Measurements from ENCODE around the gene NR1I3. TPM values are rescaled to one million over a fixed set of nuclear protein-coding genes. Genes with fewer than 3 reads are reported as not detected.
"Not testable (repeated sequence)": the region's sequence is repeated elsewhere in the genome, so short reads cannot be mapped to it uniquely, and the experiment has no call there.

The NR1I3 gene
- total and polyA plus RNA-seq, 2 experiments from 2014 or later = 2.6 to 8.1 TPM

GRCh38 chr1:161251579-161251978 lies 13.6 kb upstream of the NR1I3 start:
- no peak overlapping the region for H2AFZ ChIP-seq
- 95% methylated on average over 8 of the region's 8 CpGs for WGBS (ENCODE audit: low lambda C conversion rate, missing lambda C conversion rate)
- H3K27me3 ChIP-seq = no peaks in the 10 kb centered on the region
- no peaks in the 10 kb centered on the region for H4K20me1 ChIP-seq (ENCODE audit: insufficient read depth, poor library complexity, severe bottlenecking)
- no peak overlapping the region for H3K4me2 ChIP-seq
- no peak for DNase-seq (ENCODE audit: low spot score)
- no peak overlapping the region for H3K4me3 ChIP-seq
- no peaks in the 10 kb centered on the region for H3K4me1 ChIP-seq (ENCODE audit: insufficient read depth)
- no peaks in the 10 kb centered on the region for H3K79me2 ChIP-seq
- H3K9me2 ChIP-seq (replicated peaks; ENCODE audit: insufficient read depth) = no peaks in the 10 kb centered on the region
- TF ChIP-seq CTCF (IDR thresholded peaks at IDR 0.05; ENCODE audit: poor library complexity) (no peak), EZH2phosphoT487 (IDR thresholded peaks at IDR 0.05; ENCODE audit: low read depth, severe bottlenecking, unreplicated experiment) (no peak), EZH2 (IDR thresholded peaks at IDR 0.05; ENCODE audit: borderline replicate concordance) (no peak)
- H3K27ac ChIP-seq = no peak overlapping the region
- H3K36me3 ChIP-seq (replicated peaks; ENCODE audit: insufficient read depth, low read depth) = no peaks in the 10 kb centered on the region
- H3K9me3 ChIP-seq (ENCODE audit: low read depth) = no peaks in the 10 kb centered on the region

- no peak overlapping the region for H2AFZ ChIP-seq
- no peaks in the 10 kb centered on the region for H3K36me3 ChIP-seq (replicated peaks; ENCODE audit: insufficient read depth, low read depth)
- no peak overlapping the region for H3K4me2 ChIP-seq
- no peaks in the 10 kb centered on the region for H3K9me3 ChIP-seq (ENCODE audit: low read depth)
- no peak for DNase-seq (ENCODE audit: low spot score)
- no peak for TF ChIP-seq EZH2phosphoT487 (IDR thresholded peaks at IDR 0.05; ENCODE audit: low read depth, severe bottlenecking, unreplicated experiment)
- TF ChIP-seq CTCF (IDR thresholded peaks at IDR 0.05; ENCODE audit: poor library complexity) = no peak
- no peaks in the 10 kb centered on the region for H3K79me2 ChIP-seq
- H4K20me1 ChIP-seq (ENCODE audit: insufficient read depth, poor library complexity, severe bottlenecking) = no peaks in the 10 kb centered on the region
- H3K4me3 ChIP-seq = no peak overlapping the region
- no peaks in the 10 kb centered on the region for H3K9me2 ChIP-seq (replicated peaks; ENCODE audit: insufficient read depth)
- no peaks in the 10 kb centered on the region for H3K27me3 ChIP-seq
- 71% methylated on average over 7 of the region's 7 CpGs for WGBS (ENCODE audit: low lambda C conversion rate, missing lambda C conversion rate)
- no peaks in the 10 kb centered on the region for H3K4me1 ChIP-seq (ENCODE audit: insufficient read depth)
- no peak overlapping the region for H3K27ac ChIP-seq
Observed at GRCh38 chr1:161250829-161251228, 12.8 kb upstream of the NR1I3 start.

GRCh38 chr1:161250100-161250499 lies 12.1 kb upstream of the NR1I3 start:
- not testable (repeated sequence) for H4K20me1 ChIP-seq (ENCODE audit: insufficient read depth, poor library complexity, severe bottlenecking); DNase-seq (ENCODE audit: low spot score); H3K9me3 ChIP-seq (ENCODE audit: low read depth); H3K36me3 ChIP-seq (replicated peaks; ENCODE audit: insufficient read depth, low read depth); H3K4me2 ChIP-seq; H3K79me2 ChIP-seq; H3K4me3 ChIP-seq; H3K27me3 ChIP-seq; H3K27ac ChIP-seq; H3K4me1 ChIP-seq (ENCODE audit: insufficient read depth); H2AFZ ChIP-seq; H3K9me2 ChIP-seq (replicated peaks; ENCODE audit: insufficient read depth)
- 97% methylated on average over 5 of the region's 5 CpGs for WGBS (ENCODE audit: low lambda C conversion rate, missing lambda C conversion rate)

GRCh38 chr1:161244888-161245287 lies 6.9 kb upstream of the NR1I3 start:
- no peak for TF ChIP-seq CTCF (IDR thresholded peaks at IDR 0.05; ENCODE audit: poor library complexity)
- no peak for TF ChIP-seq EZH2phosphoT487 (IDR thresholded peaks at IDR 0.05; ENCODE audit: low read depth, severe bottlenecking, unreplicated experiment)
- no peaks in the 10 kb centered on the region for H3K4me1 ChIP-seq (ENCODE audit: insufficient read depth)
- H3K79me2 ChIP-seq = no peaks in the 10 kb centered on the region

More at GRCh38 chr1:161244888-161245287, 6.9 kb upstream of the NR1I3 start:
- Histone ChIP-seq H2AFZ (no peak overlapping the region), H3K27ac (peak overlapping the region; percentile 48), H3K4me2 (no peak overlapping the region), H3K36me3 (replicated peaks; ENCODE audit: insufficient read depth, low read depth) (no peaks in the 10 kb centered on the region), H3K9me3 (ENCODE audit: low read depth) (no peaks in the 10 kb centered on the region), H3K9me2 (replicated peaks; ENCODE audit: insufficient read depth) (no peaks in the 10 kb centered on the region), H3K27me3 (no peaks in the 10 kb centered on the region), H4K20me1 (ENCODE audit: insufficient read depth, poor library complexity, severe bottlenecking) (no peaks in the 10 kb centered on the region), H3K4me3 (no peak overlapping the region)
- WGBS (ENCODE audit: low lambda C conversion rate, missing lambda C conversion rate) = 86% methylated on average over 4 of the region's 4 CpGs
- no peak for DNase-seq (ENCODE audit: low spot score)
